Measurements from ENCODE around the gene TMEM130.

The TMEM130 gene

DNA sequence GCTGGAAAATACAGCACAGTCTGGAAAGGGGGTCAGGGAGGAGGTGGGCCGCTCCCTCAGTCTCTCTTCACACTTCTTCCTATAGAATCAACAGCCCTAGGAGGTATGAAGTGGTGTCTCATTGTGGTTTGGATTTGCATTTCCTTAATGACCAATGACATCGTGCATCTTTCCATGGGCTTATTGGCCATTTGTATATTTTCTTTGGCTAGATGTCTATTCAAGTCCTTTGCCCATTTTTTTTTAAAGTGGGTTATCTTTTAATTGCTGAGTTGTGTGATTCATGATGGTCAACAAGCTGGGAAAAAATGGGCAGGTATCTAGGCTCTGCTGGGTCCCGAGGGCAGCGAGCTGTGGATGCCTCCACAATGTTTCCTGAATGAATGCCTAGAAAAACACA lies 29.1 kb downstream of the TMEM130 start:
- no peak for DNase-seq

GRCh38 chr7:98840096-98840495 lies 29.7 kb downstream of the TMEM130 start:
- DNase-seq: no peak

DNA sequence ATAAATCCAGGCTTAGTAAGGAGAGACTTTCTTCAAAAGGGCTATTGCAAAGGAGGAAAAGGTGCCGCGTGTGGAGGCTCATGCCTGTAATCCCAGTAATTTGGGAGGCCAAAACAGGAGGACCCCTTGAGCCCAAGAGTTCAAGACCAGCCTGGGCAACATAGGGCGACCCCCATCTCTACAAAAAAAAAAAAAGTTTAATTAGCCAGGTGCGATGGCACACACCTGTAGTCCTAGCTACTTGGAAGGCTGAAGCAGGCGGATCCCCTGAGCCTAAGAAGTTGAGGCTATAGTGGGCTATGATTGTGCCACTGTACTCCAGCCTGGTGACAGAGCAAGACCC lies 32.2 kb downstream of the TMEM130 start:
- DNase-seq: no peak

- no peak for DNase-seq
These were observed 32.8 kb downstream of the TMEM130 start for GRCh38 chr7:98836811-98837629.

- no peak for DNase-seq
These were observed 34.9 kb downstream of the TMEM130 start for GRCh38 chr7:98834949-98835348.

DNA sequence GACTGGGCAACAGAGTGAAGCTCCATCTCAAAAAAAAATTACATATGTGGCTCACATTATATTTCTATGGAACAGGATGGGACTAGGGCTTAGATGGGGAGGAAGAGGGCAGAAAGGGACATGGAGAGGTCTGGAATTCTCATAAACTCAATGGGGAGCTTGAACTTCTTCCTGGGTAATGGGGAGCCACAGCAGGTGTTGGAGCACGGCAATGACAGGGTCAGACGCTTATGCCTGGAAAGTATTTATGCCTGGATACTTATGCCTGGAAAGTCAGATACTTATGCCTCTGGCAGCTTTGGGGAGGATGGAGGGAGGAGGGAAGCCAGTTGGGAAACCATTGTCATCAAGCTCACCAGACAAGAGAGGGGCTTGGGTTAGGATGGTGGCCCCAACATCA lies 36.8 kb downstream of the TMEM130 start:
- no peak for DNase-seq

- DNase-seq: peak in 3 of 5 donors; percentile 14 to 31 (median 20)
These were observed 38.1 kb downstream of the TMEM130 start for GRCh38 chr7:98831641-98832221.

- no peak for DNase-seq
These were observed 38.8 kb downstream of the TMEM130 start for GRCh38 chr7:98830972-98831548.

DNA sequence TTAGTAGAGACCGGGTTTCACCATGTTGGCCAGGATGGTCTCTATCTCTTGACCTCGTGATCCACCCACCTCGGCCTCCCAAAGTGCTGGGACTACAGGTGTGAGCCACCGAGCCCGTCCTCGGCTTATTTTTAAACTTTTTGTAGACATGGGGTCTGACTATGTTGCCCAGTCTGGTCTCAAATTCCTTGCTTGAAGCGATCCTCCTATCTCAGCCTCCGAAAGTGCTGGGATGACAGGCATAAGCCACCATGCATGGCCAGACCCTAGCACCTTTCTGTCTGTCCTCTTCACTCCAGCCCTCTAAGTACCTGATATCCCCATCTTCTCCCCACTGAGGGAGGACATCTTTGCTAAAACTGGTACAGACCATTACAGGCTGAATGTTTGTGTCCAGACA lies 41.4 kb downstream of the TMEM130 start:
- DNase-seq: no peak

- DNase-seq: no peak
These were observed 42.6 kb downstream of the TMEM130 start for GRCh38 chr7:98827258-98827657.

- no peak for DNase-seq
These were observed 43.0 kb downstream of the TMEM130 start for GRCh38 chr7:98826811-98827231.

- no peak for DNase-seq
These were observed 43.4 kb downstream of the TMEM130 start for GRCh38 chr7:98826387-98826786.

DNA sequence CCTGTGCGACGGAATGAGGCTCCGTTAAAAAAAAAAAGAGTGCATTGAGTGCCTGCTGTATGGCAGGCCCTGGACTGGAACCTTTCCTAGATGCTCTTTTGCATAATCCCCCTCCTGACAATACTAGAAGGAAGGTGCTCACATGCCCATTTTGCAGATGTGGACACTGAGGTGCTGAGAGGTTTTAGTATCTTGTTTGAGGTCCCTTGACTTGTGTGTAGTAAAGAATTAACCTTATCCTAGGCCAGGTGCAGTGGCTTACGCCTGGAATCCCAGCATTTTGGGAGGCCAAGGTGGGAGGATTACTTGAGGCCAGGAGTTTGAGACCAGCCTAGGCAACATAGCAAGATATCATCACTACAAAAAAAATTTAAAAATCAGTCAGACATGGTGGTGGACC lies 46.6 kb downstream of the TMEM130 start:
- no peak for DNase-seq

GRCh38 chr7:98821348-98821747 lies 48.5 kb downstream of the TMEM130 start:
- no peak for DNase-seq

- no peak for DNase-seq
These were observed 52.7 kb downstream of the TMEM130 start for GRCh38 chr7:98816967-98817710.

GRCh38 chr7:98816241-98816640 lies 53.6 kb downstream of the TMEM130 start:
- DNase-seq: no peak

DNA sequence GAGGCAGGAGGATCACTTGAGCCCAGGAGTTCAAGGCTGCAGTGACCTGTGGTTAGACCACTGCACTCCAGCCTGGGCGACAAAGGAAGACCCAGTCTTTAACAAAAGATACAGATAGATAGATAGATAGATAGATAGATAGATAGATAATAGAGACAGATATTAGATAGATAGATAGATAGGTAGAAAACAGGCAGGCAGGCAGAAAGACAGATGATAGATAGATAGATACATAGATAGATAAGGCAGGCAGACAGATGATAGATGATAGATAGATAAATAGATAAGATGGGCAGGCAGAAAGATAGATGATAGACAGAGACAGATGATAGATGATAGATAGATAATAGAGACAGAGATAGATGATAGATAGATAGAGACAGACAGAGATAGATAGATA lies 54.5 kb downstream of the TMEM130 start:
- DNase-seq: no peak

GRCh38 chr7:98811299-98811698 lies 58.5 kb downstream of the TMEM130 start:
- DNase-seq: no peak

GRCh38 chr7:98810153-98810802 lies 59.5 kb downstream of the TMEM130 start:
- DNase-seq: no peak

- no peak for DNase-seq
These were observed 60.9 kb downstream of the TMEM130 start for GRCh38 chr7:98808751-98809460.

DNA sequence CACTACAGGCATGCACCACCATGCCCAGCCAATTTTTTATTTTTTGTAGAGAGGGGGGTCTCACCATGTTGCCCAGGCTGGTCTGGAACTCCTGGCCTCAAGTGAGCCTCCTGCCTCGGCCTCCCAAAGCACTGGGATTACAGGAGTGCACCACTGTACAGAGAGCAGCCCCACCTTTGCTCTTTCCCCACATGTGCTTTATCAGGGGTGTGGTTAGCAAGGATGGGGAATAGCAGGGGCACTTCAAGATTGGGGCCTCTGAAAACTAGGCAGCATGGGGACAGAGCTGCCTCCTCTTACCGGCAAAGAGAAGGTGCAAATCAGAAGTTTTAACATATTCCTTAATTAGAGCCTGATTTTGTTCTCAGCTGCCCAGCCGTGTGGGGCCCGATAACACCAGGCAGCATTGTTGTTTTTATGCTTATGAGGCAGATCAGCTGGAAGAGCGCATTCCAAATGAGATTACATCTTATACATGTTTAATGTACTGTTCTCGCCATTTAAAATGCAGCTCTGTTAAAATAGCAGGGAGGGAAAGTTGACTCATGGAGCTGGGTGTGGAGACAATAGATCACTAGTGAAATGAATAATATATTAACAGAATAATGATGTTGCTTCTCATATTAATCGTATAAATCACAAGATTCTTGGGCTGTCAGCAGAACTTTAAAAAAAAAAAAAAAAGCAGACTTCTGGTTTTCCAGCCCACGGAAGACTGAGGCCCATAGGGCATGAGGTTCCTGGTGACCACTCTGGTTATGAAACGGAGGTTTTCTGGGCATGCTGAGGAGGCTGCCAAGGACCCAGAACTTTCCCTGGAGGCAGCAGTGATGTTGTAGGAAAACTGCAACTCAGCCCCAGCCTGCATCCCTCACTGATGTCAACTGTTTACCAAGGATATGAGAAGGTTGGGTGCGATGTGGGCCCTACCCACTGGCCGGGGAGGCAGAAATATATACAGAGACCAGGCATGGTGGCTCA lies 62.5 kb downstream of the TMEM130 start:
- no peak for DNase-seq
